HEK293T (cell line): Measurements from ENCODE around the gene PHETA2.

Experiments used
- ELF4 ChIP-seq: fragments of 450-650 bp; IDR thresholded peaks from 2 replicates; pipeline ENCODE4 v1.6.1; 2017; ENCODE audit warnings: antibody characterized with exemption
- FOXA1 ChIP-seq: fragments of 450-650 bp; IDR thresholded peaks from 2 replicates; pipeline ENCODE4 v1.6.1; 2016; ENCODE audit warnings: mild to moderate bottlenecking
- FOXK2 ChIP-seq: fragments of 450-650 bp; IDR thresholded peaks from 2 replicates; pipeline ENCODE4 v1.6.1; 2016; ENCODE audit warnings: mild to moderate bottlenecking
- L3MBTL2 ChIP-seq: fragments of 450-650 bp; conservative IDR thresholded peaks from 2 replicates; pipeline ENCODE4 v1.6.1; 2016; ENCODE audit warnings: mild to moderate bottlenecking
- NFRKB ChIP-seq: fragments of 450-650 bp; IDR thresholded peaks from 2 replicates; pipeline ENCODE4 v1.6.1; 2016; ENCODE audit warnings: mild to moderate bottlenecking, moderate library complexity
- PKNOX1 ChIP-seq: fragments of 450-650 bp; IDR thresholded peaks from 2 replicates; pipeline ENCODE4 v1.6.1; 2016
- SP1 ChIP-seq: fragments of 450-650 bp; IDR thresholded peaks from 2 replicates; pipeline ENCODE4 v1.6.1; 2017
- SUZ12 ChIP-seq: fragments of 450-650 bp; IDR thresholded peaks from 2 replicates; pipeline ENCODE4 v1.6.1; 2016; ENCODE audit warnings: mild to moderate bottlenecking
- TARDBP ChIP-seq: fragments of 450-650 bp; IDR thresholded peaks from 2 replicates; pipeline ENCODE4 v1.6.1; 2016

- TF ChIP-seq FOXA1 (no peak), SP1 (no peak), ELF4 (no peak), FOXK2 (no peak), PKNOX1 (no peak), TARDBP (no peak), SUZ12 (no peak), NFRKB (no peak), L3MBTL2 (no peak)
These were observed 1.0 kb downstream of the PHETA2 start for GRCh38 chr22:42074846-42075676.
